ENCODE results near the gene GTF3C4. TPM values are rescaled to one million over a fixed set of nuclear protein-coding genes. Genes with fewer than 3 reads are reported as not detected.

The GTF3C4 gene
- total RNA-seq, 1 experiment from 2014 or later, result 25.1 TPM

GRCh38 chr9:132637801-132638200 is 32.5 kb upstream of the GTF3C4 start:
- TF ChIP-seq CTCF (IDR thresholded peaks at IDR 0.05) (no peak), SIN3A (IDR thresholded peaks at IDR 0.05; ENCODE audit: borderline replicate concordance, insufficient read depth, low read depth, low read length) (no peak), POLR2AphosphoS5 (IDR thresholded peaks at IDR 0.05; ENCODE audit: low read depth, low read length) (no peak), TCF7L2 (IDR thresholded peaks at IDR 0.05; ENCODE audit: low read depth, low read length) (no peak)
- TF ChIP-seq, protein P1, sequence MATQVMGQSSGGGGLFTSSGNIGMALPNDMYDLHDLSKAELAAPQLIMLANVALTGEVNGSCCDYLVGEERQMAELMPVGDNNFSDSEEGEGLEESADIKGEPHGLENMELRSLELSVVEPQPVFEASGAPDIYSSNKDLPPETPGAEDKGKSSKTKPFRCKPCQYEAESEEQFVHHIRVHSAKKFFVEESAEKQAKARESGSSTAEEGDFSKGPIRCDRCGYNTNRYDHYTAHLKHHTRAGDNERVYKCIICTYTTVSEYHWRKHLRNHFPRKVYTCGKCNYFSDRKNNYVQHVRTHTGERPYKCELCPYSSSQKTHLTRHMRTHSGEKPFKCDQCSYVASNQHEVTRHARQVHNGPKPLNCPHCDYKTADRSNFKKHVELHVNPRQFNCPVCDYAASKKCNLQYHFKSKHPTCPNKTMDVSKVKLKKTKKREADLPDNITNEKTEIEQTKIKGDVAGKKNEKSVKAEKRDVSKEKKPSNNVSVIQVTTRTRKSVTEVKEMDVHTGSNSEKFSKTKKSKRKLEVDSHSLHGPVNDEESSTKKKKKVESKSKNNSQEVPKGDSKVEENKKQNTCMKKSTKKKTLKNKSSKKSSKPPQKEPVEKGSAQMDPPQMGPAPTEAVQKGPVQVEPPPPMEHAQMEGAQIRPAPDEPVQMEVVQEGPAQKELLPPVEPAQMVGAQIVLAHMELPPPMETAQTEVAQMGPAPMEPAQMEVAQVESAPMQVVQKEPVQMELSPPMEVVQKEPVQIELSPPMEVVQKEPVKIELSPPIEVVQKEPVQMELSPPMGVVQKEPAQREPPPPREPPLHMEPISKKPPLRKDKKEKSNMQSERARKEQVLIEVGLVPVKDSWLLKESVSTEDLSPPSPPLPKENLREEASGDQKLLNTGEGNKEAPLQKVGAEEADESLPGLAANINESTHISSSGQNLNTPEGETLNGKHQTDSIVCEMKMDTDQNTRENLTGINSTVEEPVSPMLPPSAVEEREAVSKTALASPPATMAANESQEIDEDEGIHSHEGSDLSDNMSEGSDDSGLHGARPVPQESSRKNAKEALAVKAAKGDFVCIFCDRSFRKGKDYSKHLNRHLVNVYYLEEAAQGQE (IDR thresholded peaks at IDR 0.05; ENCODE audit: insufficient read depth in 1 of 2, low read depth in 2 of 2, low read length in 1 of 2), result no peak
- Histone ChIP-seq H3K27ac (ENCODE audit: low read length) (no peak overlapping the region), H3K4me3 (ENCODE audit: low read depth in 2 of 2, low read length in 2 of 2) (no peak overlapping the region), H3K4me1 (ENCODE audit: control insufficient read depth, insufficient read depth, low read length) (no peaks in the 10 kb centered on the region), H3K27me3 (ENCODE audit: control insufficient read depth, insufficient read depth, low read length) (no peaks in the 10 kb centered on the region), H3K36me3 (ENCODE audit: control insufficient read depth, insufficient read depth, low read length) (peaks cover 7% of the 10 kb centered on the region), H3K9me3 (ENCODE audit: control insufficient read depth, insufficient read depth, low read depth, low read length) (no peaks in the 10 kb centered on the region)
- intact Hi-C loops (cut with micrococcal nuclease; ENCODE audit: unreplicated experiment), result no loop called here
- ATAC-seq (no peak), DNase-seq (ENCODE audit: low read depth, low spot score) (no peak)
- ChIA-PET POLR2A (no interaction called here), CTCF (no interaction called here)
- BruUV-seq (replicated peaks), result no TSS peak
- in situ Hi-C loops (cut with HindIII; ENCODE audit: low pct_unique_long_range_greater_than_20kb, low sequenced_read_pairs), result no loop called here

DNA sequence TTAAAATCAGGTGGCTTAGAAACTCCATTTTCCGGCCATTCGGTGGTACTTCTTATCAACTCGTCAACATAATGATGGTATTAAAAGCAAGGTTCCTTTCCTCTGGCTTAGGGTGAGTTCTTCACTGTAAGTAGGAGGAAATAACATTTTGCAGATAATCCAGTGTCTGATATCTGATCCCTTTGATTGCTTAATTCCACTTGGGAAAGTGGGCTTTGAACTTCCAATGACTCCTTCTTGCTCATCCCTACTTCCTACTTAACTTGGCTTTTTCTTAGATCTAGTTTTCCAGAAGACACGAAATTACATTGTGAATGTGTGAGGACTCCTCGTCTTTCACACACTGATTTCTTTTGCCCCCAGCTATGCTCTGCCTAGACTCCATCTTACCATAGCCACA is 32.0 kb upstream of the GTF3C4 start:
- DNase-seq (ENCODE audit: low read depth, low spot score) (no peak), ATAC-seq (no peak)
- no peaks in the 10 kb centered on the region for H3K9me3 ChIP-seq (ENCODE audit: control insufficient read depth, insufficient read depth, low read depth, low read length)
- intact Hi-C loops (cut with micrococcal nuclease; ENCODE audit: unreplicated experiment), result no loop called here
- no peak for TF ChIP-seq SIN3A (IDR thresholded peaks at IDR 0.05; ENCODE audit: borderline replicate concordance, insufficient read depth, low read depth, low read length)
- TF ChIP-seq TCF7L2 (IDR thresholded peaks at IDR 0.05; ENCODE audit: low read depth, low read length), result no peak
- TF ChIP-seq, protein P1 (IDR thresholded peaks at IDR 0.05; ENCODE audit: insufficient read depth in 1 of 2, low read depth in 2 of 2, low read length in 1 of 2), result no peak
- no peak for TF ChIP-seq CTCF (IDR thresholded peaks at IDR 0.05)
- no peak for TF ChIP-seq POLR2AphosphoS5 (IDR thresholded peaks at IDR 0.05; ENCODE audit: low read depth, low read length)
- POLR2A ChIA-PET, result no interaction called here
- no TSS peak for BruUV-seq (replicated peaks)
- in situ Hi-C loops (cut with HindIII; ENCODE audit: low pct_unique_long_range_greater_than_20kb, low sequenced_read_pairs), result no loop called here
- CTCF ChIA-PET, result no interaction called here
- H3K36me3 ChIP-seq (ENCODE audit: control insufficient read depth, insufficient read depth, low read length), result peaks cover 7% of the 10 kb centered on the region
- H3K4me3 ChIP-seq (ENCODE audit: low read depth in 2 of 2, low read length in 2 of 2), result no peak overlapping the region
- no peaks in the 10 kb centered on the region for H3K4me1 ChIP-seq (ENCODE audit: control insufficient read depth, insufficient read depth, low read length)
- no peak overlapping the region for H3K27ac ChIP-seq (ENCODE audit: low read length)
- no peaks in the 10 kb centered on the region for H3K27me3 ChIP-seq (ENCODE audit: control insufficient read depth, insufficient read depth, low read length)

Data from Panc1 (cell line).